ENCODE data around the gene CARF. TPM values are rescaled to one million over a fixed set of nuclear protein-coding genes. Genes with fewer than 3 reads are reported as not detected.

The CARF gene
- polyA plus RNA-seq, 1 donor from 2014 or later = 20.1 TPM

DNA sequence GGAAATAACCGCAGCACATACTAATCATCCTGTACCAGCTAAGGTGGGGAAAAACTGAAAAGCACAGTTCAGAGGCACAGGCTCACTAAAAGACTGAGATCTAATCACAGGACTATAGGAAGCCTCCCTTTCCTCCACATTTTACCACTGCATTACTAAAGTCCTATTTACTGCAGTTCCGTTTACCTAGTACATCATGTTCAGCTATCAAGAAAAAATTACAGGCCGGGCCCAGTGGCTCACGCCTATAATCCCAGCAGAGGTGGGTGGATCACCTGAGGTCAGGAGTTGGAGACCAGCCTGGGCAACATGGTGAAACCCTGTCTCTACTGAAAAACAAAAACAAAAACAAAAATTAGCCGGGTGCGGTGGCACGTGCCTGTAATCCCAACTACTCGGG is 91.6 kb downstream of the CARF start:
- H2AFZ ChIP-seq (ENCODE audit: low read depth, low read length) = no peak overlapping the region

DNA sequence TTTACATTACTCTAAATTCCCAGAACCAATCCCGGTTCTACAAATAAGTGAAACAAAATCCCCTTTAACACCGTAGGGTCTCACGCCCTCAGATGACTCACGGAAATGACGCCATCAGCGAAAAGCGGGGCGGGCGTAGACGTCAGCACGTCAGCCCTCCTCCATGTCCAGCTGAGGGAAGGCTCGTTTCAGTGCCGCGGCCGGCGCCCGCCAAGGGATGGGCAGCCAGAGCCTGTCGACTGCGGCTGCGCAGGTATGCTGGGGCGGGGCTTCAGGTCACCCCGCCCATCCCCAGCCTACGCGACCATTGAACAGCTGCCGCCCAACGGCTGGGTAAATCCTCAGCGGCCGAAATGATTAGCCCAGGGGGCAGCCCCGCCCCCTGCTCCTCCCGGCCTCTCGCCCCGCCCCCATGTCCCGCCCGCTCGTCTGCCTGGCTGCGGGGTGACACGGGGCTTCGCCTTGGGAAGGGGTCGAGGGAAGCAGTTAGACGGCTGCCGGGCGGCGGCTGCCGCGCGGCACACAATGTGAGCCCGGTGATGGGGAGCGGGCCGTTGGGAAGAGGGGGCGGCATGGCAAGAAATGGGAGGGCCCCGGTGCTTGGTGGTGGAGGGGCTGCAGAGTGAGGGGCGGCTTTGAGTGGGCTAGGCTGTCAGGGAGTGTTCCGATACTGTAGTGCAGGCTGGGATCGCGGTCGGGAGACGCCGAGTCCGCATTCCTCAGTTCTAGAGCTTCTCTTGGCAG is 102.6 kb downstream of the CARF start, which contains the start of gene NBEAL1:
TSS of gene NBEAL1 (plus strand) at position 420 of the 744 bp plus-strand sequence. CDS start 1,510 bp downstream, outside the sequence.
- Histone ChIP-seq H3F3A (ENCODE audit: insufficient read depth, low read length, poor library complexity, severe bottlenecking) (no peaks in the 10 kb centered on the region), H3K9me3 (ENCODE audit: low read length) (no peaks in the 10 kb centered on the region), H2AFZ (ENCODE audit: low read depth, low read length) (peak within 1 kb of the TSS; percentile 79), H3K4me2 (ENCODE audit: low read length) (peak within 1 kb of the TSS; percentile 63), H4K20me1 (ENCODE audit: insufficient read depth) (no peaks in the 10 kb centered on the region), H3K27me3 (ENCODE audit: insufficient read depth, low read depth, low read length) (no peaks in the 10 kb centered on the region), H3K36me3 (ENCODE audit: insufficient read depth, low read length) (no peaks in the 10 kb centered on the region), H3K9me2 (ENCODE audit: insufficient read depth, low read length) (no peaks in the 10 kb centered on the region), H3K9ac (ENCODE audit: low read length) (peak within 1 kb of the TSS; percentile 72), H3K79me2 (replicated peaks; ENCODE audit: insufficient read depth, low read length) (peaks cover 13% of the 10 kb centered on the region), H3K4me3 (ENCODE audit: low read length) (peak within 1 kb of the TSS; percentile 85), H3K27ac (ENCODE audit: low read length) (peak within 1 kb of the TSS; percentile 77)
- TF ChIP-seq RAD21 (conservative IDR thresholded peaks at IDR 0.05) = peak; percentile 12
- peak; percentile 62 for TF ChIP-seq EP300 (conservative IDR thresholded peaks at IDR 0.05; ENCODE audit: poor library complexity, severe bottlenecking)
- no peak for TF ChIP-seq POLR2AphosphoS5 (IDR thresholded peaks at IDR 0.05)
- TF ChIP-seq TAF1 (IDR thresholded peaks at IDR 0.05; ENCODE audit: low read depth) = peak; percentile 39
- no peak for TF ChIP-seq SMC3 (conservative IDR thresholded peaks at IDR 0.05; ENCODE audit: poor library complexity)
- TF ChIP-seq, protein P1, sequence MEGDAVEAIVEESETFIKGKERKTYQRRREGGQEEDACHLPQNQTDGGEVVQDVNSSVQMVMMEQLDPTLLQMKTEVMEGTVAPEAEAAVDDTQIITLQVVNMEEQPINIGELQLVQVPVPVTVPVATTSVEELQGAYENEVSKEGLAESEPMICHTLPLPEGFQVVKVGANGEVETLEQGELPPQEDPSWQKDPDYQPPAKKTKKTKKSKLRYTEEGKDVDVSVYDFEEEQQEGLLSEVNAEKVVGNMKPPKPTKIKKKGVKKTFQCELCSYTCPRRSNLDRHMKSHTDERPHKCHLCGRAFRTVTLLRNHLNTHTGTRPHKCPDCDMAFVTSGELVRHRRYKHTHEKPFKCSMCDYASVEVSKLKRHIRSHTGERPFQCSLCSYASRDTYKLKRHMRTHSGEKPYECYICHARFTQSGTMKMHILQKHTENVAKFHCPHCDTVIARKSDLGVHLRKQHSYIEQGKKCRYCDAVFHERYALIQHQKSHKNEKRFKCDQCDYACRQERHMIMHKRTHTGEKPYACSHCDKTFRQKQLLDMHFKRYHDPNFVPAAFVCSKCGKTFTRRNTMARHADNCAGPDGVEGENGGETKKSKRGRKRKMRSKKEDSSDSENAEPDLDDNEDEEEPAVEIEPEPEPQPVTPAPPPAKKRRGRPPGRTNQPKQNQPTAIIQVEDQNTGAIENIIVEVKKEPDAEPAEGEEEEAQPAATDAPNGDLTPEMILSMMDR (IDR thresholded peaks at IDR 0.05; ENCODE audit: poor library complexity, severe bottlenecking) = peak; percentile 25
- TF ChIP-seq, protein P2, sequence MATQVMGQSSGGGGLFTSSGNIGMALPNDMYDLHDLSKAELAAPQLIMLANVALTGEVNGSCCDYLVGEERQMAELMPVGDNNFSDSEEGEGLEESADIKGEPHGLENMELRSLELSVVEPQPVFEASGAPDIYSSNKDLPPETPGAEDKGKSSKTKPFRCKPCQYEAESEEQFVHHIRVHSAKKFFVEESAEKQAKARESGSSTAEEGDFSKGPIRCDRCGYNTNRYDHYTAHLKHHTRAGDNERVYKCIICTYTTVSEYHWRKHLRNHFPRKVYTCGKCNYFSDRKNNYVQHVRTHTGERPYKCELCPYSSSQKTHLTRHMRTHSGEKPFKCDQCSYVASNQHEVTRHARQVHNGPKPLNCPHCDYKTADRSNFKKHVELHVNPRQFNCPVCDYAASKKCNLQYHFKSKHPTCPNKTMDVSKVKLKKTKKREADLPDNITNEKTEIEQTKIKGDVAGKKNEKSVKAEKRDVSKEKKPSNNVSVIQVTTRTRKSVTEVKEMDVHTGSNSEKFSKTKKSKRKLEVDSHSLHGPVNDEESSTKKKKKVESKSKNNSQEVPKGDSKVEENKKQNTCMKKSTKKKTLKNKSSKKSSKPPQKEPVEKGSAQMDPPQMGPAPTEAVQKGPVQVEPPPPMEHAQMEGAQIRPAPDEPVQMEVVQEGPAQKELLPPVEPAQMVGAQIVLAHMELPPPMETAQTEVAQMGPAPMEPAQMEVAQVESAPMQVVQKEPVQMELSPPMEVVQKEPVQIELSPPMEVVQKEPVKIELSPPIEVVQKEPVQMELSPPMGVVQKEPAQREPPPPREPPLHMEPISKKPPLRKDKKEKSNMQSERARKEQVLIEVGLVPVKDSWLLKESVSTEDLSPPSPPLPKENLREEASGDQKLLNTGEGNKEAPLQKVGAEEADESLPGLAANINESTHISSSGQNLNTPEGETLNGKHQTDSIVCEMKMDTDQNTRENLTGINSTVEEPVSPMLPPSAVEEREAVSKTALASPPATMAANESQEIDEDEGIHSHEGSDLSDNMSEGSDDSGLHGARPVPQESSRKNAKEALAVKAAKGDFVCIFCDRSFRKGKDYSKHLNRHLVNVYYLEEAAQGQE (IDR thresholded peaks at IDR 0.05; ENCODE audit: borderline replicate concordance) = peak; percentile 51
- TF ChIP-seq EZH2 (IDR thresholded peaks at IDR 0.05; ENCODE audit: borderline replicate concordance, insufficient read depth, low read length, poor library complexity, severe bottlenecking) = no peak
- TF ChIP-seq MXI1 (conservative IDR thresholded peaks at IDR 0.05; ENCODE audit: poor library complexity, severe bottlenecking) = peak; percentile 68

More for the DNA sequence above, 91.6 kb downstream of the CARF start:
- Histone ChIP-seq H4K20me1 (ENCODE audit: insufficient read depth) (no peaks in the 10 kb centered on the region), H3K27ac (ENCODE audit: low read length) (no peak overlapping the region), H3K79me2 (replicated peaks; ENCODE audit: insufficient read depth, low read length) (no peaks in the 10 kb centered on the region), H3K27me3 (ENCODE audit: insufficient read depth, low read depth, low read length) (no peaks in the 10 kb centered on the region), H3K9me3 (ENCODE audit: low read length) (no peaks in the 10 kb centered on the region), H3K4me2 (ENCODE audit: low read length) (no peak overlapping the region), H3K9ac (ENCODE audit: low read length) (no peak overlapping the region), H3K4me3 (ENCODE audit: low read length) (no peak overlapping the region), H3K9me2 (ENCODE audit: insufficient read depth, low read length) (no peaks in the 10 kb centered on the region), H3K36me3 (ENCODE audit: insufficient read depth, low read length) (no peaks in the 10 kb centered on the region), H3F3A (ENCODE audit: insufficient read depth, low read length, poor library complexity, severe bottlenecking) (no peaks in the 10 kb centered on the region)
- TF ChIP-seq EP300 (conservative IDR thresholded peaks at IDR 0.05; ENCODE audit: poor library complexity, severe bottlenecking) (no peak), TAF1 (IDR thresholded peaks at IDR 0.05; ENCODE audit: low read depth) (no peak), RAD21 (conservative IDR thresholded peaks at IDR 0.05) (no peak), MXI1 (conservative IDR thresholded peaks at IDR 0.05; ENCODE audit: poor library complexity, severe bottlenecking) (no peak), POLR2AphosphoS5 (IDR thresholded peaks at IDR 0.05) (no peak), SMC3 (conservative IDR thresholded peaks at IDR 0.05; ENCODE audit: poor library complexity) (no peak), EZH2 (IDR thresholded peaks at IDR 0.05; ENCODE audit: borderline replicate concordance, insufficient read depth, low read length, poor library complexity, severe bottlenecking) (no peak)
- TF ChIP-seq, protein P2 (IDR thresholded peaks at IDR 0.05; ENCODE audit: borderline replicate concordance) = no peak
- TF ChIP-seq, protein P1 (IDR thresholded peaks at IDR 0.05; ENCODE audit: poor library complexity, severe bottlenecking) = no peak
